Measurements from ENCODE around the gene DAB2IP. TPM values are rescaled to one million over a fixed set of nuclear protein-coding genes. Genes with fewer than 3 reads are reported as not detected.

Gene DAB2IP
- total RNA-seq, 1 donor from 2014 or later: 41.7 TPM

DNA sequence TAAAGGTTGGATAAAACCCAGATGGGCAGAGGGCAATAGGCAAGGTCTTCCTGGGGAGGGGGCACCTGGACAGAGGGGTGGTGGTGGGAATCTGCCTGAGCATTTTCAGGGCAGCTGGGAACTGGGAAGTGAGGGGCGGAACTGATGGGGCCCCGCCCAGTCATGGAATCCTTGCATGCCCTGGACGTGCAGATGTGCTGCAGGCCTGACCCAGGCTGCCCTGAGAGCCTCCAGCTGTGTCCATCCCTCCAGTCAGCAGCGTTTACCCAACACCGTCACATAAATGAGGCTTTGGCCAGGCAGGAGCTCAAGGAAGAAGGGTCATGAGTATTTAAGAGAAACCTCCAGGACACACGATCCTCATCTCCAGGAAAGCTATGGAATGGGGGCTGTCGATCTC, 70.3 kb downstream of the DAB2IP start:
- TF ChIP-seq EZH2 (IDR thresholded peaks at IDR 0.05; ENCODE audit: insufficient read depth, low read length): no peak
- TF ChIP-seq, protein P1, sequence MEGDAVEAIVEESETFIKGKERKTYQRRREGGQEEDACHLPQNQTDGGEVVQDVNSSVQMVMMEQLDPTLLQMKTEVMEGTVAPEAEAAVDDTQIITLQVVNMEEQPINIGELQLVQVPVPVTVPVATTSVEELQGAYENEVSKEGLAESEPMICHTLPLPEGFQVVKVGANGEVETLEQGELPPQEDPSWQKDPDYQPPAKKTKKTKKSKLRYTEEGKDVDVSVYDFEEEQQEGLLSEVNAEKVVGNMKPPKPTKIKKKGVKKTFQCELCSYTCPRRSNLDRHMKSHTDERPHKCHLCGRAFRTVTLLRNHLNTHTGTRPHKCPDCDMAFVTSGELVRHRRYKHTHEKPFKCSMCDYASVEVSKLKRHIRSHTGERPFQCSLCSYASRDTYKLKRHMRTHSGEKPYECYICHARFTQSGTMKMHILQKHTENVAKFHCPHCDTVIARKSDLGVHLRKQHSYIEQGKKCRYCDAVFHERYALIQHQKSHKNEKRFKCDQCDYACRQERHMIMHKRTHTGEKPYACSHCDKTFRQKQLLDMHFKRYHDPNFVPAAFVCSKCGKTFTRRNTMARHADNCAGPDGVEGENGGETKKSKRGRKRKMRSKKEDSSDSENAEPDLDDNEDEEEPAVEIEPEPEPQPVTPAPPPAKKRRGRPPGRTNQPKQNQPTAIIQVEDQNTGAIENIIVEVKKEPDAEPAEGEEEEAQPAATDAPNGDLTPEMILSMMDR (IDR thresholded peaks at IDR 0.05; ENCODE audit: insufficient read depth, low read depth, low read length): no peak
- peaks cover 21% of the 10 kb centered on the region for H3K4me1 ChIP-seq (ENCODE audit: insufficient read depth, low read length)
- H3K9ac ChIP-seq (ENCODE audit: low read length): no peak overlapping the region
- H3K27ac ChIP-seq (ENCODE audit: low read depth, low read length): no peak overlapping the region
- no peak overlapping the region for H3K4me3 Mint-ChIP-seq (ENCODE audit: unreplicated experiment)
- DNase-seq (ENCODE audit: low read depth) (no peak), FAIRE-seq (no peak)
- peaks cover 19% of the 10 kb centered on the region for H3K4me1 Mint-ChIP-seq (ENCODE audit: low read depth, unreplicated experiment)
- H2AFZ ChIP-seq (ENCODE audit: low read depth, low read length): no peak overlapping the region
- no peak overlapping the region for H3K27ac Mint-ChIP-seq (ENCODE audit: unreplicated experiment)
- no peak overlapping the region for H3K4me3 ChIP-seq (ENCODE audit: insufficient read depth, low read depth, low read length)
- no peaks in the 10 kb centered on the region for H3K27me3 ChIP-seq (ENCODE audit: insufficient read depth, low read length)
- H3K9me3 Mint-ChIP-seq (ENCODE audit: unreplicated experiment): no peaks in the 10 kb centered on the region
- H3K27me3 Mint-ChIP-seq (ENCODE audit: low read depth, unreplicated experiment): no peaks in the 10 kb centered on the region
- peaks cover 76% of the 10 kb centered on the region for H3K79me2 ChIP-seq (ENCODE audit: insufficient read depth, low read length)
- no peaks in the 10 kb centered on the region for H3K36me3 ChIP-seq (ENCODE audit: insufficient read depth, low read length)
- H3K9me3 ChIP-seq (ENCODE audit: insufficient read depth, low read depth, low read length): no peaks in the 10 kb centered on the region
- H3K4me2 ChIP-seq (ENCODE audit: low read length): no peak overlapping the region
- H4K20me1 ChIP-seq (ENCODE audit: insufficient read depth, low read length): peaks cover 79% of the 10 kb centered on the region
- H3K36me3 Mint-ChIP-seq (ENCODE audit: low read depth, unreplicated experiment): peaks cover 8% of the 10 kb centered on the region

DNA sequence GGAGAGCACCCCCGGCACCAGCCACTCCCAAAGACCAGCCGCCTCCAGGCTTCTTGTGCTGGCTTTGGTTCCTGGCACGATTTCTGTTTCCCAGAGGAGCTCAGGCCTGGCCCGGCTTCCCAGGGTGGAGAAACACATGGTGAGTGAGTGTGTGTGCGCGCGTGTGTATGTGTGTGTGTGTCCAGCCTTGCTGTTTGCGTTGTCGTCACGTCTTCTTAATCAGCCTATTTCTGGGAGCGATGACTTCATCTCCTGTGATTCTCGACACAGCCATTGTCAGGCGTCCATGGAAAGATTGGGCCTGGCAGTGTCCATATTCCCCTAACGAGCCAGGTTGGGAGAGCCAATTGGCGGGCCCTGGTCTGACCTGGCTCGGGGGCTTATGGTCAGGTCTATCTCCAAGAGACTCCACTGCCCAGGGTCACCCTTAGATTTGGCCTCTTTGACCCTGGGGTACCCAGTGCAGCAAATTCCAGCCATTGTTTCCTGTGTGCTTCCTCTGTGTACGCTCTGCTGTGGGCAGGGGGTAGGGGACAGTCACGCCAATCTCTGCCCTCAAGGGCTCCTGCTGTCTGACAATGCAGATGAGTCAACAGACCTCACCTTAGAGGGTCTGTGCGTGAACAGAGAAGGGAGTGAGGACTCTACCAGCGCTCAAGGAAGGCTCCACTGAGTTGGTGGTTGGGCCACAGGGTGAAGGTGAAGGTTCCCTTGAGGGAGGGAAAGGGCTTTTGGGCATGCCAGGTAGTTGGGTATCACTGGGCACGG, 73.8 kb downstream of the DAB2IP start:
- Mint-ChIP-seq H3K36me3 (ENCODE audit: low read depth, unreplicated experiment) (peaks cover 9% of the 10 kb centered on the region), H3K4me3 (ENCODE audit: unreplicated experiment) (no peak overlapping the region), H3K27me3 (ENCODE audit: low read depth, unreplicated experiment) (no peaks in the 10 kb centered on the region), H3K27ac (ENCODE audit: unreplicated experiment) (peak overlapping the region; percentile 41), H3K4me1 (ENCODE audit: low read depth, unreplicated experiment) (peaks cover 23% of the 10 kb centered on the region), H3K9me3 (ENCODE audit: unreplicated experiment) (no peaks in the 10 kb centered on the region)
- DNase-seq (ENCODE audit: low read depth) (peak; percentile 99), FAIRE-seq (peak; percentile 49)
- Histone ChIP-seq H3K27me3 (ENCODE audit: insufficient read depth, low read length) (no peaks in the 10 kb centered on the region), H3K9ac (ENCODE audit: low read length) (peak overlapping the region; percentile 66), H3K27ac (ENCODE audit: low read depth, low read length) (peak overlapping the region; percentile 66), H3K4me1 (ENCODE audit: insufficient read depth, low read length) (peaks cover 15% of the 10 kb centered on the region), H3K36me3 (ENCODE audit: insufficient read depth, low read length) (no peaks in the 10 kb centered on the region), H3K4me3 (ENCODE audit: insufficient read depth, low read depth, low read length) (no peak overlapping the region), H3K4me2 (ENCODE audit: low read length) (peak overlapping the region; percentile 44), H3K9me3 (ENCODE audit: insufficient read depth, low read depth, low read length) (no peaks in the 10 kb centered on the region), H2AFZ (ENCODE audit: low read depth, low read length) (peak overlapping the region; percentile 32), H4K20me1 (ENCODE audit: insufficient read depth, low read length) (peaks cover 80% of the 10 kb centered on the region), H3K79me2 (ENCODE audit: insufficient read depth, low read length) (peaks cover 67% of the 10 kb centered on the region)
- no peak for TF ChIP-seq EZH2 (IDR thresholded peaks at IDR 0.05; ENCODE audit: insufficient read depth, low read length)
- TF ChIP-seq, protein P1 (IDR thresholded peaks at IDR 0.05; ENCODE audit: insufficient read depth, low read depth, low read length): no peak
